Measurements from ENCODE around the gene SUGCT. TPM values are rescaled to one million over a fixed set of nuclear protein-coding genes. Genes with fewer than 3 reads are reported as not detected.

SUGCT gene
- total RNA-seq, 1 donor from 2014 or later: 4.4 TPM

DNA sequence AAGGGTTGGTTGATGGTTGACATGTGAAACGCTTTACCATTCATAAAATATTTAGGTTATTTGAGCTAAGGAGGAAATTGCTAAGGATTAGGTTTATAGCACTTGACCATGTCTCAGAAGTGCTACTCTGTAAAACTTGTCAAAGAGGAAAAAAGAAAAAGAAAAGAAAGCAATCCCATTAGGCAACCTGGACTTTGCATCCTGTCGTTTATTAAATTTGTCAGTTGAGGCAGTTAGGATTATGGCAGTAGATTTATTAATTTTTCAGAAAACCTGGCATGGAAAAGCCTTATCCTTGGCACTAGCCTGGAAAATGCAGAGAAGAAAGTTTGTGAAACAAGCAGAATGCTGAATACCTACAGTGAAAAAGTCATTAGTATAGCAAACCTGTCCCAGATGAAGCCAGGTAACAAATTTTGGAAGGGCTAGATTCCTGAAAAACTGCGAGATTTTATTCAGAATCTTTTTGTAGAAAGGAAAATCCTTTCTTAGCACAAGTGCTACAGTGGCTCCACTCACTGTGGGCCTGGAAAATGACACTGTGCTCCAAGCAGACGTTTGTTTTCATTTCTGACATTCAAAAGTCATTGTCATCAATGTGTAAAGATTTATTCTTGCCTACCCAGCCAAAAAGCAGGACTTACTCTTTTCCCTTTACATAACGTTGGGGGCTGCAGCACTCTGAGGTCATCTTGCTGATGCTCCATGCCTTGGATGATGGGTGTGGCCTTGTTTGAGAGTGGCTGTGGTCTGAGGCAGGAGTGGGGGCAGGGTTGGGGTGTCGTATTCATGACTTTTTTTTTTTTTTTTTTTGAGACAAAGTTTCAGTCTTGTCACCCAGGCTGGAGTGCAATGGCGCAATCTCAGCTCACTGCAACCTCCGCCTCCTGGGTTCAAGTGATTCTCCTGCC, 664.9 kb downstream of the SUGCT start:
- no peak overlapping the region for H3K4me3 ChIP-seq (ENCODE audit: low read depth, low read length)
- TF ChIP-seq, protein P1, sequence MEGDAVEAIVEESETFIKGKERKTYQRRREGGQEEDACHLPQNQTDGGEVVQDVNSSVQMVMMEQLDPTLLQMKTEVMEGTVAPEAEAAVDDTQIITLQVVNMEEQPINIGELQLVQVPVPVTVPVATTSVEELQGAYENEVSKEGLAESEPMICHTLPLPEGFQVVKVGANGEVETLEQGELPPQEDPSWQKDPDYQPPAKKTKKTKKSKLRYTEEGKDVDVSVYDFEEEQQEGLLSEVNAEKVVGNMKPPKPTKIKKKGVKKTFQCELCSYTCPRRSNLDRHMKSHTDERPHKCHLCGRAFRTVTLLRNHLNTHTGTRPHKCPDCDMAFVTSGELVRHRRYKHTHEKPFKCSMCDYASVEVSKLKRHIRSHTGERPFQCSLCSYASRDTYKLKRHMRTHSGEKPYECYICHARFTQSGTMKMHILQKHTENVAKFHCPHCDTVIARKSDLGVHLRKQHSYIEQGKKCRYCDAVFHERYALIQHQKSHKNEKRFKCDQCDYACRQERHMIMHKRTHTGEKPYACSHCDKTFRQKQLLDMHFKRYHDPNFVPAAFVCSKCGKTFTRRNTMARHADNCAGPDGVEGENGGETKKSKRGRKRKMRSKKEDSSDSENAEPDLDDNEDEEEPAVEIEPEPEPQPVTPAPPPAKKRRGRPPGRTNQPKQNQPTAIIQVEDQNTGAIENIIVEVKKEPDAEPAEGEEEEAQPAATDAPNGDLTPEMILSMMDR (conservative IDR thresholded peaks at IDR 0.05; ENCODE audit: low read depth, low read length): no peak
- DNase-seq (ENCODE audit: low read depth): no peak

DNA sequence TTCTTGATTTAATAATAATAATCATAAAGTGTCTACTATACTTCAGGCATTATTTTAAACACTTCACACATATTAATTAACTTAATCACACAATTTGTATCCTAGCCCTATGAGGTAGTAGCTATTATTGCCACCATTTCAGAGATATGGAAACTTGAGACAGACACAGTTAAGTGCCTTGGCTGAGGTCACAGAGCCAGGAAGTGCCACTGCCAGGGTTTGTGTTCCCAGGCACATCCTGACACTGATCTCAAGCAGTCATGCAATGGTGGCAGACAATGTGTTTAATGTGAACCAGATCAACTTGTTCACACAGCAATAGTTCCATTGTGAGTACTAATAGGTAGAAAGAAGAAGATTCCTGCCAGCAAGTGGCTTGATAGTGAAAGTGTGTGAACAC, 666.0 kb downstream of the SUGCT start:
- TF ChIP-seq, protein P1 (conservative IDR thresholded peaks at IDR 0.05; ENCODE audit: low read depth, low read length): no peak
- no peak for DNase-seq (ENCODE audit: low read depth)
- no peak overlapping the region for H3K4me3 ChIP-seq (ENCODE audit: low read depth, low read length)

DNA sequence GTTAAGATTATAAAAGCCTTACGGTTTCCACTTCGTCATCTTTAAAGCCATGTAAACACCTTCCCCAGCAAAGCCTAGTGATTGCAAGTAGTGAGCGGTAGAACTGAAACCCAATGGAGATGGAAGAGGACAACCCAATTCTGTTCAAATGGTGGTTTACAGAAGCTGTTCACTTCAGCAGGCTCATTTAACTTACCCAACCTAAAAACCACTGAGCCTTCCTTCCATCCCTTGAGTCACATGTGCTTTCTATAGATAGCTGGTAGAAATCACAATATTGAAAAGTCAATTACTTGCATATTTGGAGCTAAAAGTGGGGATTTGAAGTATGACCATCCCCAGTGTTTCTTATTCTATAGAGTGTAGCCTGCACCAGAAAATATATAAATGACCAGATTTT, 667.7 kb downstream of the SUGCT start:
- no peak overlapping the region for H3K4me3 ChIP-seq (ENCODE audit: low read depth, low read length)
- TF ChIP-seq, protein P1 (conservative IDR thresholded peaks at IDR 0.05; ENCODE audit: low read depth, low read length): no peak
- DNase-seq (ENCODE audit: low read depth): no peak

DNA sequence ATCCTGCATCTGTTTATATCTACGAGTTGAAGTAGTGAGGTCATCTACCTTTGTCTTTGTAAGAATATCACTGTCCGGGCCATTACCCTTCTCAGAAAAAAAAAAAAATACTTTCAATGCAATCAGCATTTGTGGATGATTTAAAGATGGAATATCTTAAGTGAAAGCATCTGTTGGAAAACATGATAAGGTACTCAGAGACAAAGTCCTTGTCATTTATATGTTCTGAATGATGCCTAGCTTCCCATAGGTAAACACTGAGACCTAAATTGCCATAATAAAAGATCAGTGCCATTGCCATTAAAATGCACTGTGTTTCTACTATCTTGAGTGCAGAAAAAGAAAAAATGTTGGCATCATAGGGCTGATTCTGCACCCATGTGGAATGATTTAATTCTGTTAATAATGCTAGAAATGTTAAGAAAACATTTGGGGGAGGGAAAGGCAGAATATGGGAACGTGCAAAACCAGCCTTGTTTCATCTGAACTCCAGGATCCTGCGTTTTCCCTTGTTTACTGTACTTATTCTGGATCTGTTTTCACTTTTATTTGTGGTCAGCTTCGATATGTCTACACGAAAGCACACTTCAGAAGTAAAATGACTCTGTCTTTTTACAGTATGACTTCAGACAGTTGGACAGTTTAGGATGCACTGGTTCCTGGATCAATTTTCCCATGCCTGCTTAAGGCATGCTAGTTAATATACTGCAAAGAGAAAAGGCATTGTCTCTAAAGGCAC, 669.8 kb downstream of the SUGCT start:
- TF ChIP-seq, protein P1 (conservative IDR thresholded peaks at IDR 0.05; ENCODE audit: low read depth, low read length): no peak
- DNase-seq (ENCODE audit: low read depth): no peak
- no peak overlapping the region for H3K4me3 ChIP-seq (ENCODE audit: low read depth, low read length)

DNA sequence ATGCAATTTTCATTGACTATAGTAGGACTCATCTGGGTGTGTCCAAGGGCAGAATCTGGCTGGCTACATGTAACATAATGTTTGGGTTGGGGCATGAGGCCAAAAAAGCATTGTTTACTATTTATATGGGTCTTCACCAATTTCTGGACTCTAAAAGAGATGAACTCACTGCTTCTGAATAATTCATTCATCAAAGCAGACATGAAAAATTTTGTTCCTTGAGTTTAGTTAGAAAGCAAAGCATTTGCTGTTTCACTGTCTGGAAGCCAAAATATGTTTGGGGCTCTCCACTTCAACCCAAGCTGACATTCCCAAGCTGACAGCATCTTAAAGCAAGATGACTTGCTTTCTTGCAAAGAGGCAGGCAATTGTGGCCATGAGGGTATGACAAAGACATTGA, 670.6 kb downstream of the SUGCT start:
- H3K4me3 ChIP-seq (ENCODE audit: low read depth, low read length): no peak overlapping the region
- no peak for DNase-seq (ENCODE audit: low read depth)
- TF ChIP-seq, protein P1 (conservative IDR thresholded peaks at IDR 0.05; ENCODE audit: low read depth, low read length): no peak

DNA sequence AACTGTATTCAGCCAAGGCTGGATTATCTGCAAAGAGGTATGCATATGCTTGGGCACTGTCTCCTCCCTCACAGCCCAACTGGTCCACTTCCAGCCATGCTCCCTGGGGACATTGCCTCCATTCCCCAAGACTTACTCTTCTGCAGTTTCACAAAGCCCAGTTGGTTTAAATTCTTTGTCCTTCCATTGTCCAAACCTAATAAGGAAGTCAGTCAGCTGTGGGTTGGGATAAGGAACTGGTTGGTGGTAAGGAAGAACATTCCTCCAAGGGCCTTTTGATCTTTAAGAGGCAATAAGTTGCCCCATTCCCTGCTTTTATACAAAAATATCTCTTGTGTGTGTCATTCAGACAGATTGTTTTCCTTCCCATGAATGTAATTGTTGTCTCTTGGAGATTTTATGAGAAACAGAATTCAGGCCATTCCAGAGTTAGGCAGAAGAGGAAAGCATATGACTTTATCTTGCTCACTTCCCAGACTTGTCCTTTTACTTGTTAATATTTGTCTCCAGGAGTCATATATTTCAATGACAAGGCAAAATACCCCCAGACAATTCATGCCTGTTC, 673.7 kb downstream of the SUGCT start:
- no peak overlapping the region for H3K4me3 ChIP-seq (ENCODE audit: low read depth, low read length)
- DNase-seq (ENCODE audit: low read depth): peak; percentile 93
- TF ChIP-seq, protein P1 (conservative IDR thresholded peaks at IDR 0.05; ENCODE audit: low read depth, low read length): no peak
